C4-2B (cell line): ENCODE results near the gene TBC1D22B.

Source experiments
- CTCF ChIP-seq: fragments of 450-650 bp; conservative IDR thresholded peaks from 2 replicates; pipeline ENCODE4 v1.5.1; 2017; ENCODE audit warnings: mild to moderate bottlenecking
- ZFX ChIP-seq: fragments of 450-650 bp; IDR thresholded peaks from 2 replicates; pipeline ENCODE4 v1.6.1; 2017

GRCh38 chr6:37371154-37372083, 113.8 kb downstream of the TBC1D22B start:
- TF ChIP-seq CTCF = no peak
- no peak for TF ChIP-seq ZFX
